Astrocyte of the spinal cord (primary cell): ENCODE data around the gene KCNAB2.

Experiments
- DNase-seq: peaks from one replicate; pipeline ENCODE4 v3.0.0; 2011; ENCODE audit warnings: low read depth, low spot score
- H3K4me3 ChIP-seq: 2 replicates; pipeline ENCODE4 v1.5.1; 2011; ENCODE audit warnings: low read depth, mild to moderate bottlenecking, low read length, moderate library complexity
- CTCF ChIP-seq: IDR thresholded peaks from 2 replicates; pipeline ENCODE4 v1.5.1; 2012; ENCODE audit warnings: low read depth, mild to moderate bottlenecking, low read length, inconsistent platforms
- in situ Hi-C: cut with HindIII; loops from 2 replicates; pipeline ENCODE4 v1.10.0; 2017; ENCODE audit warnings: low sequenced_read_pairs

The KCNAB2 gene

GRCh38 chr1:6084781-6085495, 39.2 kb downstream of the KCNAB2 start:
- no peak for TF ChIP-seq CTCF
- no peak overlapping the region for H3K4me3 ChIP-seq
- in situ Hi-C loops = no loop called here
- DNase-seq = no peak

- in situ Hi-C loops = no loop called here
- H3K4me3 ChIP-seq = no peak overlapping the region
- no peak for DNase-seq
- TF ChIP-seq CTCF = no peak
Observed at GRCh38 chr1:6085666-6086065, 40.0 kb downstream of the KCNAB2 start.

GRCh38 chr1:6086358-6086757, 40.7 kb downstream of the KCNAB2 start:
- TF ChIP-seq CTCF = no peak
- no peak overlapping the region for H3K4me3 ChIP-seq
- DNase-seq = no peak
- in situ Hi-C loops = no loop called here

GRCh38 chr1:6086762-6087376, 41.2 kb downstream of the KCNAB2 start:
- no peak for TF ChIP-seq CTCF
- DNase-seq = no peak
- H3K4me3 ChIP-seq = no peak overlapping the region
- in situ Hi-C loops = no loop called here

- no peak overlapping the region for H3K4me3 ChIP-seq
- in situ Hi-C loops = no loop called here
- TF ChIP-seq CTCF = no peak
- DNase-seq = no peak
Observed at GRCh38 chr1:6087377-6087772, 41.7 kb downstream of the KCNAB2 start.

GRCh38 chr1:6087958-6088357, 42.3 kb downstream of the KCNAB2 start:
- no peak for TF ChIP-seq CTCF
- in situ Hi-C loops = no loop called here
- no peak for DNase-seq

More at GRCh38 chr1:6087958-6088357, 42.3 kb downstream of the KCNAB2 start:
- no peak overlapping the region for H3K4me3 ChIP-seq
